OCI-LY1 (cell line): Measurements from ENCODE around the gene REC114.
A peak's percentile ranks its signal among the peaks of the same experiment; 100 is the strongest.

ENCODE experiments used
- CTCF ChIP-seq: fragments of 200-600 bp; sonication (generic), shearing (Covaris generic); IDR thresholded peaks from 2 replicates; pipeline ENCODE4 v1.5.1; 2017; ENCODE audit warnings: mild to moderate bottlenecking, antibody characterized with exemption, low read length, moderate library complexity, mixed read lengths
- EZH2 ChIP-seq: fragments of 200-600 bp; sonication (generic), shearing (Covaris generic); IDR thresholded peaks from 2 replicates; pipeline ENCODE4 v1.8.0; 2017; ENCODE audit warnings: borderline replicate concordance, mixed run types, mild to moderate bottlenecking, antibody characterized with exemption, low read length, moderate library complexity, mixed read lengths

- TF ChIP-seq CTCF (peak; percentile 44), EZH2 (no peak)
Measured at GRCh38 chr15:73560501-73561117, 117.6 kb downstream of the REC114 start.
